NCI-H446 treated with DMSO at 0.1 percent for 48 hours (cell line): ENCODE measurements around the gene LOXL3.
A peak's percentile ranks its signal among the peaks of the same experiment; 100 is the strongest.

Experiments
- DNase-seq: peaks from one replicate; lab custom pipeline; 2025; lab: John Stamatoyannopoulos, UW

LOXL3 gene

DNA sequence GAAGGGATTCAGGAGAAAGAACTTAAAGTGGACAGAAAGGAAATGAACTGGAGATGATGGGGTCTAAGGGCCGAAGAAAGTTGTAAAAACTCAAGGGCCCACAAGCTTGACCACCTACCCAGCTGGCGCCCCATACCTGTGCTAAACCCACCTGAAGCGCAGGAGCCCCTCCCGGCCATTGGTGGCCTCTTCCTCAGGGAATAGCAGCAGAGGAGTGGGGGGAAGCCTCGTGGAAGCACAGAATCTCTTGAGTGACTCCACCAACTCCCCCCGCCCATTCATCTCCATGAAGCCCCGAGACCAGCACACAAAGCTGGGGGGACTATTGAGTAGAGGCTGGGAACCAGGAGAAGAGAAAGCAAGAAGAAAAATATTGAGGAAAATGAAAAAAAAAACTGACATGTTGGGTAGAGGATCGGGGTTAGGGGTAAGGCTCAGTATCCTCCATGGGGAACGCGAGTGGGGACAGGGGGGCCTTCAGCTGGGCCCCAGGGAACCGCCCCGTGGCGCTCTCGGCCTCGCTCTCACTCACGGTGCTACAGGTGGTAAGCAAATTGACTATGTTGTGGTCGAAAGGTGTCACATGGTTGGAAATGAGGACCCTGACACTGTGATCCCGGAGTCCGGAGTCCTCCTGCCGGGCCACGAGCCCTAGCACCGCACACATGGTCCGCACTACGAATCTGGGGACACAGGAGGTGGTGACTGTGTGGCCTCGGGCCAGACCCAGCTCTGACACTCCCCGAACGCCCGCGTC, 25.0 kb downstream of the LOXL3 start:
- DNase-seq = no peak

DNA sequence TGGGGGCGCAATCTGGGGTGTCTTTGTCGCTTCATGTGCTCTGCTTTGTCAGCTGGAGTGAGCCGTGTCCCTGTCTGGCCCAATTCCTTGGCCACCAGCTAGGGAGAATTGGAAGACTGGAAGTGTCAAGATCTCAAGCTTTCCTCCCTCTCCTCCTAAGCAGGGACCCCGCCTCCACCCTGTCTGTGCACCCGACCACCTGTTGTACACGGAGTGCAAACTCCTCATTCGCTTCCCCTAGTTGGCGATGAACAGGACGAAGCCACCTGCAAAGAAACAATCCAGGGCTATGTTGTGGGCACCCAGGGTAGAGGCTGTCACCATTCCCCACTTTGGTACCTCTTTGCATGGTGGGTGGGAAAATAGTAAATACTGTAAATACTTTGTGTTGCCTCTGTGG, 26.0 kb downstream of the LOXL3 start:
- no peak for DNase-seq

- DNase-seq = no peak
Measured at GRCh38 chr2:74526649-74527230, 27.0 kb downstream of the LOXL3 start.

DNA sequence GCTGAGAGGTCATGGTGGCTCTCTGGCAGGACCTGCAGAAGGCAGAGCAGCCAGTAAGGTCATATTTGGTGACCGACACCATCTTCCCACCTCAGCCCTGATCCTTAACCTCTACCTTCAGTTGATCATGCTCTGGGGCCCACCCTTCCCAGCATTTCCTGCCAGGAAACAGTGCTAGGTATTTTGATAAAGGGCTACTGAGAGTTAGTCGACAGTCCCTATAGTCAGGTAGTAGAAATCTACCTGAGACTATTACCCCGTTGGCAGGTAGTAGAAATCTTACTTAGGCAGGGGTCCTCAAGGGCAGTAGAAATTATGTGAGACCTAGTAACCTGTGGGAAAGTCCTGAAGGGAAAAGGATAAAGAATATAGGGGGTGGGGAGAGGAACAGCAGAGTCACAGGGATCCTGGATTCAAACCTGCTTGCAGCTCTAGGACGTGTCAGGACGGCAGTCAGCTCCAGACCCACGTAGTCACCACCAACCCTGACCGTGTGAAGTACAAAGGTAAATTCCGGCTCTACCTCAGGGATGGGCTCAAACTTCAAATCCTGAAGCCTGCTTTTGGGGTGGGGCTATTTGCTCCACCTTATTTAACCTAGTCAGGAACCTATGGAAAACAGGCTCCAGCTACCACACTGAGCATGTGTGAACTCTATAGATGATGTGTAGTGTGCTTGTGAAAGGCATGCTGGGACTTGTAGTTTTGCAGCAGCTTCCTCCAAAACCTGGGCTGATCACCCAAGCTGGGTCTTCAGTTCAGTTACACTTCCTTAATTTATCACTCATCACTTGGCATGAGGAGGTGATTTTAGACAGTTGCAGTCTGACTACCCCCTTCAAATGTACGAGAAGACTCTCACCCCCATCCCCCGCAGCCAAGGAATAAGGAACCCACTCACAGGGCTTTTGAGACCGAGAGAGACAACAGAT, 27.8 kb downstream of the LOXL3 start, which contains the start of gene DQX1:
Gene DQX1, minus strand, starts transcription at position 515 of the 932 bp plus-strand sequence. Its CDS starts 502 bp downstream, at position 13.
- no peak for DNase-seq

GRCh38 chr2:74524955-74525716, 28.6 kb downstream of the LOXL3 start:
- DNase-seq = no peak

- DNase-seq = no peak
Measured at GRCh38 chr2:74524005-74524404, 29.7 kb downstream of the LOXL3 start.

GRCh38 chr2:74522516-74522915, 31.2 kb downstream of the LOXL3 start:
- DNase-seq = no peak

DNA sequence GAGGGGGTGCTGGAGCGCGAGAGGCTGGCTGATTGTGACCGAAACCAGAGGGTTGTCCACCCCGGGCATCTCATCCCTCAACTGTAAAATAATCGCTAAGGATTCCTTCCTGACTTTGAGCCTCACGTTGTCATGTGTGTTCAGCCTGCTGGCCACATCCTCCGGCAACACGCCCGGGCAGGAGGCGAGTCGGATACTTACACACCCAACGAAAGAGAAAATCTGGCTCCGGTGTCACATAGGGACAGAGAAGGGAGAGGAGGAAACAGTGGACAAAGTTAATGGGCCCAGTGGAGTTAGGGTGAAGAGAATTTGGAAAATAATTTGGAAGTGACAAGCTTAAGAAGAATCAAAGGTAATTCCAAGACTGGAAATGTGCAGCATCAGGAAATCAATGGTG, 37.1 kb downstream of the LOXL3 start:
- no peak for DNase-seq

DNA sequence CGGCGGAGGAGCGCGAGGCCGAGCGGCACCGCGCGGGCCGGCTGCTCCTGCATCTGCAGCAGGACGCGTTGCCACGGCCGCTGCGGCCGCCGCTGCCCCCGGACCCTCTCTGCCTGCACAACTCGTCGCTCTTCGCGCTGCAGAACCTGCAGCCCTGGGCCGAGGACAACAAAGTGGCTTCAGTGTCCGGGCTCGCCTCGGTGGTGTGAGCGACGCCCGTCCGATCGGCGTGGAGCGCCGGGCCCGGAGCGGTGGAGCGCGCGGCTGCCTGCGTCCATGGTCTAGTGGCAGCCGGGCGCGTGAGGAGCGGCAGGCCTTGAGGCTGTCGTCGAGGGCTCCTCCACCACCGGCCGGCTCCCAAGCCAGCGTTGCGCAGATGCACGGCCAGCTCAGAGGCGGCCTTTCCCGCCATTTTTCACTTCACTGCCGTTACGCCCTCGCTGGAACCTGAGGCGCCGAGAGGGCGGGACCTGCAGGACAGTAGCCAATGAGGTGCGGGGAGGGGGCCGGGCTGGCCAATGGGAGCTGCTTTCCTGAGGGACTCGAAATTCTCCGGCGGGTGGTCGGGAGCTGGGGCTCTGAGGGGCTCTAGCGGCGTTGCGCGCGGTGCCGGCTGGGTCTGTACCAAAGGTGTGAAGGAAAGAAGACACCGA, 37.6 kb downstream of the LOXL3 start:
- DNase-seq = no peak

DNA sequence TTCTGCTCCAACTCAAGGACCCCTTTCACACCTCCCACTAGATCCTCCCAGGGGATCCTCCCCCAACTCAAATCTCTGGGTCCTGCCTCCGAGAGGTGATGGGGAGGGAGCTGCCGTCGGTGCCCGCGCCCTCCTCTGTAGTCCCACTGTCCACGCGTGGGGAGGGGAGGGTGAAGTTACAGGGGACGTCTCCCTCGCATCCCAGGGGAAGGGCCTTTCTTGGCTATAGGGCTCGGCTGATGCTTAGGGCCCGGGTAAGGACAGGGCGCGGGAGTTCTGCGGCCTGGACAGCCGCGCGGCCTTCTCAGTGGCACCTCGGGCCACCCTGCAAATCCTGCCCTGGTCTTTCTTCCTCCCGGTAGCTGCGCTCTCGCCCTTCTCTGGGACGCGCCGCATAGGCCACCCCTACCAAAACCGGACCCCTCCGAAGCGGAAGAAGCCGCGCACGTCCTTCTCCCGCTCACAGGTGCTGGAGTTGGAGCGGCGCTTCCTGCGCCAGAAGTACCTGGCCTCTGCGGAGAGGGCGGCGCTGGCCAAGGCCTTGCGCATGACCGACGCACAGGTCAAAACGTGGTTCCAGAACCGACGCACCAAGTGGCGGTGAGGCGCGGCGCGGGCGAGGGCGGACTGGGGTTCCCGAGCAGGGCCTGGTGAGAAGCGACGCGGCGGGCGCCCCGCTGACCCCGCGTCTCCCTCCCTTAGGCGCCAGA, 38.3 kb downstream of the LOXL3 start:
- no peak for DNase-seq

DNA sequence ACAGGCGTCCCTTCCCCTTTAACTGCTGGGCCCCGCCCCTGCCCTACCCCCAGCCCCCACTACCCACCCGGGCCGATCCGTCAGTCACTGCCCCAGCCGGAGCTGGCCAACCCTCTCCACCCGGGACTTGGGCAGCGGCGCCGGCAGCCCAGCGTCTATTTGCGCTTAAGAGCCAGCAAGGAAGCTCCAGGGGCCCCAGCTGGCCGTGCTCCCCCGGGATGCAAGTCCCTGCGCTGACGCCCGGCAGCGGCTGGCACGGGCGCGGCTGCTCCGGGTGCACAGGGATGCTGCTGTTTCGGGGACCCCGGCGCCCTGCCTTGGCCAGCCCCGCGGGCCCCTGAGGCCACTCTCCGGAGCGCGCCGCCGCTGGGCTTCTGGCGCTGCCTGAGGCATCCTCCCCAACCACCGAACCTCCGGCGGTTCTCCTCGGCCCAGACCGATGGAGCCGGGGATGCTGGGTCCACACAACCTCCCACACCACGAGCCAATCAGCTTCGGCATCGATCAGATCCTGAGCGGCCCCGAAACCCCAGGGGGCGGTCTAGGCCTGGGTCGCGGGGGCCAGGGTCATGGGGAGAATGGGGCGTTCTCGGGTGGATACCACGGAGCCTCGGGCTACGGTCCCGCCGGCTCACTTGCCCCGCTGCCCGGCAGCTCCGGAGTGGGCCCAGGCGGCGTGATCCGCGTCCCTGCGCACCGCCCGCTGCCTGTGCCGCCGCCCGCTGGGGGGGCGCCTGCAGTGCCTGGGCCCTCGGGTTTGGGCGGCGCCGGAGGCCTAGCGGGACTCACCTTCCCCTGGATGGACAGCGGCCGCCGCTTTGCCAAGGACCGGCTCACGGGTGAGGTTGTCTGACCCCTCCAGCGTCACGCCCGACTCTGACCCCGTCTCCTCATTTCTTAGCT, 39.1 kb downstream of the LOXL3 start, which contains the start of gene TLX2:
Gene TLX2, plus strand, starts transcription at position 83 of the 903 bp plus-strand sequence. Its CDS starts 357 bp downstream, at position 440.
- no peak for DNase-seq

DNA sequence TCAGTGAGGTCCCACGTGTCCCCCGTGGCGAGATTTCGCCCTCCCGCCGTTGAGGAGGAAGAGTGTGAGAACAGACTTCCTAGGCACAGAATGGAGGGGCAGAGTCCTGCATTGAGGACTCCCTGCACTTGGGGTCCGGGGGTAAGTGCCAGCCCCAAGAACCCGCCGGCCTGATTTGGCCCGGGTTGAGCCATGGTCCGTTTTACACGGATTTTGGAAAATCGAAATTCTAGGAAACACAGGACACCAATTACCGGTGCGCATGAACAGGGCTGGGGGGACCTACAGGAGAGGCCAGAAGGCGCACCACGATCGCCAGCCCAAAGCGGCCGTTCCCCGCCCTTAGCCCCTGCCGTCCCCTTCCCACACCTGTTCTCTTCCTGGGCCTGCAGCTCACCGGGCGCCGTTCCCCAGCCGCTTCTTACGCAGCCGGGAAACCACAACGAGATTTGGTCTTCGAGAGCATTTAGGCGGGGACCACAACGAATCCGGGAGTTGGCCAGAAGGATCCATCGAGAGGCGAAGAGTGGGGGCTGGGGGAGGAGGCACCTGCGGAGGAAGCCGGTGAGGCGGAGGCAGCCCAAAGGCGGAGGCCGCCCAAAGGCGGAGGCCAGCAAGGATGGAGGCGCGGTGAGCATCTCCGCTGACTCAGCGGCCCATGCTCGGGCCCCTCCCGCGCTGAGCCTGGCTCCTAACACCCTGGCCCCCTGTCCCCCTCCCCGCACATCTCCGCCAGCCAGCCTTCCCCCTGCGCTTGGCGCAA, 40.0 kb downstream of the LOXL3 start:
- no peak for DNase-seq

GRCh38 chr2:74512744-74513604, 40.8 kb downstream of the LOXL3 start:
- no peak for DNase-seq

GRCh38 chr2:74511104-74511989, 42.4 kb downstream of the LOXL3 start:
- peak; percentile 1 for DNase-seq

DNA sequence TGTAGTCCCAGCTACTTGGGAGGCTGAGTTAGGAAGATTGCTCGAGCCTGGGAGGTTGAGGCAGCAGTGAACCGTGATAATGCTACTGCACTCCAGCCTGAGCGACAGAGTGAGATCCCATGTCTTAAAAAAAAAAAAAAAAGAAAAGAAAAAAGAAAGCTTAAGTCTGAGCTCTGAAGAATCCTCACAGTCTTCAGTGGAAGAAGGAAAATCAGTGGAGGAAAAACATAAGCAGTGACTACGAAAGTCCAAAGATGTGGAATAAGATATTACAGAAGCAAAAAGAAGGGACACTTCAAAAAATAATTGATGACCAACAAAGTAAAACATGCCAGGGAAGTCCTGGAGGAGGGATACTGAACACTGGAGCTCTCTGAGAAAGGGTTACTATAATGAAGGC, 43.5 kb downstream of the LOXL3 start:
- DNase-seq = no peak

GRCh38 chr2:74507926-74508520, 45.7 kb downstream of the LOXL3 start:
- peak; percentile 16 for DNase-seq
